ENCODE measurements around the gene TCEAL2. TPM values are rescaled to one million over a fixed set of nuclear protein-coding genes. Genes with fewer than 3 reads are reported as not detected.
"Not testable (repeated sequence)": the region's sequence is repeated elsewhere in the genome, so short reads cannot be mapped to it uniquely, and the experiment has no call there.

The TCEAL2 gene
- total RNA-seq (1.8 TPM), polyA plus RNA-seq (14.3 TPM)

- not testable (repeated sequence) for DNase-seq (ENCODE audit: extremely low spot score); H3K27ac ChIP-seq (ENCODE audit: low read depth); H3K36me3 ChIP-seq (ENCODE audit: insufficient read depth); H3K4me1 ChIP-seq (ENCODE audit: insufficient read depth)
- under 1% methylated on average over 32 of the region's 38 CpGs for WGBS
- peak within 1 kb of the TSS; percentile 28 for H3K4me3 ChIP-seq (ENCODE audit: low read depth, low read length)
Observed at GRCh38 chrX:102125436-102125835, at the start of gene TCEAL2. Gene TCEAL2 (plus strand): TSS chrX:102125679. CDS start chrX:102126831, 1,152 bp downstream.

DNA sequence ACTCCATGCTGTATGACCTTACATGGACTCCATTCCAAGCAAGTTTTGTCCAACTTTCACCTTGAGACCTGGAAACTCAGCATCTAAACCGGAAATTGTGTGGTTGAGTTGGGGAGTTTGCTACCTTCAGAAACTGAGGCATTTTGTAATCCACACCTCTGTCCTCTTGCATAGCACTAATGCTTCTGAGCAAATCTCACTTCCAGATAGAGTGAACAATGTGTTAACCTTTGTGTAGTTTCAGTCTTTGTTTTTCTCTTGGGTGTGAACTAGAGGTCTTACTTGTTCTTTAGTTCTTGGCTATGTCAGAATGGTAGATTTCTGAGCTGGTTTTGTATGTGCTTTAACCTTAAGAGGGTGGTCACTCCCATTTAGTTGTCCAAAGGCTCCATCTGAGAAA is 48.1 kb upstream of the TCEAL2 start:
- WGBS: 79% methylated on average over 1 of the region's 1 CpG
- Histone ChIP-seq H3K4me1 (ENCODE audit: insufficient read depth) (no peaks in the 10 kb centered on the region), H3K4me3 (ENCODE audit: low read depth, low read length) (no peak overlapping the region), H3K36me3 (ENCODE audit: insufficient read depth) (no peaks in the 10 kb centered on the region), H3K27ac (ENCODE audit: low read depth) (no peak overlapping the region)
- no peak for DNase-seq (ENCODE audit: extremely low spot score)

DNA sequence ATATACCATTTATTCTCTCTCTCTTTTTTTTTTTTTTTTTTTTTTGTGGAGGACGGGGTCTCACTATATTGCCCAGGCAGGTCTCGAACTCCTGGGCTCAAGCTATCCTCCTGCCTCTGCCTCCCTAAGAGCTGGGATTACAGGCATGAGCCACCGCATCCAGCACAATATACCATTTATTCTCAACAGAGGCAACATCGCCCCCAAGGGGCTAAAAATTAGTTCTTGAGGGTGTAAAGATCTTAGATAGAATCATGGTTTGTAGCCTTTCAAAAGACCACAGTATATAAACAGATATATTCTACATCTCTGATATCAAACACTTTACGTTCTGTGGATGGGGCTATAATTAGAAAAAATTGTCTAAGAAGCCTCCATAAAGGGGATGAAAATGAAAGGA is 39.8 kb upstream of the TCEAL2 start:
- H3K36me3 ChIP-seq (ENCODE audit: insufficient read depth): no peaks in the 10 kb centered on the region
- WGBS: 47% methylated on average over 5 of the region's 5 CpGs
- no peak for DNase-seq (ENCODE audit: extremely low spot score)
- H3K4me1 ChIP-seq (ENCODE audit: insufficient read depth): no peaks in the 10 kb centered on the region
- H3K27ac ChIP-seq (ENCODE audit: low read depth): no peak overlapping the region
- H3K4me3 ChIP-seq (ENCODE audit: low read depth, low read length): no peak overlapping the region

DNA sequence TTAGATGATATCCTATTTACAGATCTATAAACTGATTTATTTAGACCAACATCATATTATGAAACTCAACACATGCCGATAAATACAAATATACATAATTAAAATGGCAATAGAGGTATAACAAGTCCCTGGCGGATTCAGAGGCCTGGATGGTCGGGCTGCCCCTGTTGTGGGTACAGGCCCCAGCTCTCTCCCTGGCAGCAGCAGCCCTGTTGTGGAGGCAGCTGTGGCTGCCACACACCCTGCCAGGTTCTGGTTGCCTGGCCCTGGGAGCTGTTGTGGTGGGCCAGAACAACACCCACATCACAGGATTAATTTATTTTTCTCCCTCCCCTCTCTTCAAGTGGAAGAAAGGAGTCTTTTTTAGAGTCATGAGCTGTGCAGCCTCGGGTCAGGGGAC is 12.1 kb upstream of the TCEAL2 start:
- WGBS: 70% methylated on average over 4 of the region's 4 CpGs
- H3K4me1 ChIP-seq (ENCODE audit: insufficient read depth): no peaks in the 10 kb centered on the region
- no peak overlapping the region for H3K4me3 ChIP-seq (ENCODE audit: low read depth, low read length)
- H3K36me3 ChIP-seq (ENCODE audit: insufficient read depth): no peaks in the 10 kb centered on the region
- no peak for DNase-seq (ENCODE audit: extremely low spot score)
- H3K27ac ChIP-seq (ENCODE audit: low read depth): no peak overlapping the region

GRCh38 chrX:102115748-102116147 is 9.7 kb upstream of the TCEAL2 start:
- H3K4me3 ChIP-seq (ENCODE audit: low read depth, low read length): no peak overlapping the region
- DNase-seq (ENCODE audit: extremely low spot score): no peak
- no peaks in the 10 kb centered on the region for H3K4me1 ChIP-seq (ENCODE audit: insufficient read depth)
- H3K27ac ChIP-seq (ENCODE audit: low read depth): no peak overlapping the region
- H3K36me3 ChIP-seq (ENCODE audit: insufficient read depth): no peaks in the 10 kb centered on the region
- WGBS: 84% methylated on average over 2 of the region's 2 CpGs

DNA sequence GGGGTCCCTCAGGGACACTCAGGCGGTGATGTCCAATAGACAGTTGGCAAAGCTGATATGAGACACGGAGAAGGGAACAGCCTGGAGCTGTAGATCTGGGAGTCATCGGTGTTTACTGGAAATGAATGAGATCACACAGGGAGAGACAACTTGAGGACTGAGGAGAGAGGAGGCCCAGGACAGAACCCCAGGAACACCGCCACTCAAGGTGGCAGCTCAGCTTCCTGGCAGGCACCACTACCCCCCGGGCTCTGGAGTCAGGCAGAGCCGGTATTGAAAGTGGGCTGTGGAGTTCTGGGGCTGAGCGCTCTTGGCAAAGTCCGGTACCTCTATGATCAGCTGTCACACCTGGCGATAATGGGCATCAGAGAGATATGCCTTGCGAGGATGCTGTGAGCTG is 465 bp upstream of the TCEAL2 start:
- not testable (repeated sequence) for H3K27ac ChIP-seq (ENCODE audit: low read depth); H3K4me1 ChIP-seq (ENCODE audit: insufficient read depth); DNase-seq (ENCODE audit: extremely low spot score); H3K4me3 ChIP-seq (ENCODE audit: low read depth, low read length); H3K36me3 ChIP-seq (ENCODE audit: insufficient read depth)
- 11% methylated on average over 9 of the region's 10 CpGs for WGBS

- not testable (repeated sequence) for H3K36me3 ChIP-seq (ENCODE audit: insufficient read depth); DNase-seq (ENCODE audit: extremely low spot score); H3K4me1 ChIP-seq (ENCODE audit: insufficient read depth); H3K27ac ChIP-seq (ENCODE audit: low read depth)
- peak overlapping the region; percentile 28 for H3K4me3 ChIP-seq (ENCODE audit: low read depth, low read length)
- 16% methylated on average over 21 of the region's 21 CpGs for WGBS
Observed at GRCh38 chrX:102126080-102126818, 770 bp downstream of the TCEAL2 start.

DNA sequence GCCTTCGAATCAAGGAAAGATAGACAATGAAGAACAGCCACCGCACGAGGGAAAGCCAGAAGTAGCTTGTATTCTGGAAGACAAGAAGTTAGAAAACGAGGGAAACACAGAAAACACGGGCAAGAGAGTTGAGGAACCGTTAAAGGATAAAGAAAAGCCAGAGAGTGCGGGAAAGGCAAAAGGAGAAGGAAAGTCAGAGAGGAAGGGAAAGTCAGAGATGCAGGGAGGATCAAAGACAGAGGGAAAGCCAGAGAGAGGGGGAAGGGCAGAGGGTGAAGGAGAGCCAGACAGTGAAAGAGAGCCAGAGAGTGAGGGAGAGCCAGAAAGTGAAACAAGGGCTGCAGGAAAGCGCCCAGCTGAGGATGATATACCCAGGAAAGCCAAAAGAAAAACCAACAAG is 1.4 kb downstream of the TCEAL2 start:
- 48% methylated on average over 8 of the region's 8 CpGs for WGBS
- Histone ChIP-seq H3K36me3 (ENCODE audit: insufficient read depth) (no peaks in the 10 kb centered on the region), H3K4me1 (ENCODE audit: insufficient read depth) (no peaks in the 10 kb centered on the region), H3K4me3 (ENCODE audit: low read depth, low read length) (no peak overlapping the region), H3K27ac (ENCODE audit: low read depth) (no peak overlapping the region)
- no peak for DNase-seq (ENCODE audit: extremely low spot score)

DNA sequence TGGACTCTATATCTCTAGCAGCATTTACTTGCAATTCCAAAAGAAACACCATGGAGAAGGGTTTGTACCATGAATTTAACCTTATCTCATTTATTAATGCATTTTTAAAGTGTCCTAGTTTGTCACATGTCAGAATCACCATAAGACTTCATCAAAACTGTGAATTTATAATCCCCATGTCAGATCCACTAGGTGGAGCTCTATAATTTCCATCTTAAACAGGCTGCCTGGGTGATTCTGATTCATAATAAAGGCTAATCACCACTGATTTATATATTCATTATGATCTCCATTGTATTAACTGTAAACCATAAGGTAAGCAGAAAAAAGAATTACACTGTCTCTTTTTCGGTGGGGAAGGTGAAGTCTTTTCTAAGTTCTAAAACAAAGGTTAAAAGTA is 4.0 kb downstream of the TCEAL2 start:
- 68% methylated on average over 1 of the region's 1 CpG for WGBS
- no peaks in the 10 kb centered on the region for H3K4me1 ChIP-seq (ENCODE audit: insufficient read depth)
- DNase-seq (ENCODE audit: extremely low spot score): no peak
- H3K27ac ChIP-seq (ENCODE audit: low read depth): no peak overlapping the region
- no peaks in the 10 kb centered on the region for H3K36me3 ChIP-seq (ENCODE audit: insufficient read depth)
- no peak overlapping the region for H3K4me3 ChIP-seq (ENCODE audit: low read depth, low read length)

DNA sequence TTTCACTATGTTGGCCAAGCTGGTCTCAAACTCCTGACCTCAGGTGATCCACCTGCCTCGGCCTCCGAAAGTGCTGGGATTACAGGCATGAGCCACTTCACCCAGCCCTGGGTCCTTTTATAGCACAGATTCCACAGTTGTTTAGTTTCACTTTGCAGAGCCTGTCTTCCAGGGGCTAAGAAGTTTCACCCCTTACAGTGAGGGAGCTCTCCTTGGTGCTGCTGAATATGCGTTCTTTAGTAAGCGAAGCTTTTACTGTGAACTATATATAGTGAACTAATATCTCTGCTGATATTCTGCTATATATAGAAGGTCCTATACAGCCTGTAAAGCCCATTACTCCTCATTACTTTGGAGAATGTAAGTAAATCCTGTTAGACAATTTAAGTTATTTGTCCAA is 12.6 kb downstream of the TCEAL2 start:
- Histone ChIP-seq H3K36me3 (ENCODE audit: insufficient read depth) (no peaks in the 10 kb centered on the region), H3K4me3 (ENCODE audit: low read depth, low read length) (no peak overlapping the region), H3K27ac (ENCODE audit: low read depth) (no peak overlapping the region), H3K4me1 (ENCODE audit: insufficient read depth) (no peaks in the 10 kb centered on the region)
- no peak for DNase-seq (ENCODE audit: extremely low spot score)
- 14% methylated on average over 4 of the region's 4 CpGs for WGBS

GRCh38 chrX:102140876-102141275 is 15.4 kb downstream of the TCEAL2 start:
- not testable (repeated sequence) for H3K4me1 ChIP-seq (ENCODE audit: insufficient read depth); H3K4me3 ChIP-seq (ENCODE audit: low read depth, low read length); H3K36me3 ChIP-seq (ENCODE audit: insufficient read depth); H3K27ac ChIP-seq (ENCODE audit: low read depth); DNase-seq (ENCODE audit: extremely low spot score)
- WGBS: 52% methylated on average over 16 of the region's 16 CpGs

- not testable (repeated sequence) for DNase-seq (ENCODE audit: extremely low spot score); H3K4me3 ChIP-seq (ENCODE audit: low read depth, low read length); H3K4me1 ChIP-seq (ENCODE audit: insufficient read depth); H3K27ac ChIP-seq (ENCODE audit: low read depth); H3K36me3 ChIP-seq (ENCODE audit: insufficient read depth)
- WGBS: 20% methylated on average over 19 of the region's 19 CpGs
Observed at GRCh38 chrX:102141631-102142030, 16.2 kb downstream of the TCEAL2 start.

GRCh38 chrX:102142274-102142673 is 16.8 kb downstream of the TCEAL2 start, which contains the start of gene TCEAL6:
Gene TCEAL6 (minus strand): TSS chrX:102142481.
- not testable (repeated sequence) for H3K36me3 ChIP-seq (ENCODE audit: insufficient read depth); H3K4me3 ChIP-seq (ENCODE audit: low read depth, low read length); H3K4me1 ChIP-seq (ENCODE audit: insufficient read depth); DNase-seq (ENCODE audit: extremely low spot score); H3K27ac ChIP-seq (ENCODE audit: low read depth)
- WGBS: 4% methylated on average over 19 of the region's 31 CpGs

GRCh38 chrX:102154218-102154860 is 28.9 kb downstream of the TCEAL2 start:
- Histone ChIP-seq H3K4me3 (ENCODE audit: low read depth, low read length) (no peak overlapping the region), H3K36me3 (ENCODE audit: insufficient read depth) (no peaks in the 10 kb centered on the region), H3K4me1 (ENCODE audit: insufficient read depth) (no peaks in the 10 kb centered on the region), H3K27ac (ENCODE audit: low read depth) (no peak overlapping the region)
- no peak for DNase-seq (ENCODE audit: extremely low spot score)
- WGBS: 5% methylated on average over 11 of the region's 11 CpGs

Data from urinary bladder (tissue), 4 donors.